HG03378 (cell line): ENCODE data around the gene XPO5.
"Not testable (repeated sequence)": the region's sequence is repeated elsewhere in the genome, so short reads cannot be mapped to it uniquely, and the experiment has no call there.

Experiments used
- ATAC-seq: cut with Tn5 transposase; IDR thresholded peaks from one replicate; pipeline ENCODE4 v1.9.1; 2021; ENCODE audit warnings: mild to moderate bottlenecking, moderate library complexity; ENCODE audit not compliant: unreplicated experiment

The XPO5 gene

DNA sequence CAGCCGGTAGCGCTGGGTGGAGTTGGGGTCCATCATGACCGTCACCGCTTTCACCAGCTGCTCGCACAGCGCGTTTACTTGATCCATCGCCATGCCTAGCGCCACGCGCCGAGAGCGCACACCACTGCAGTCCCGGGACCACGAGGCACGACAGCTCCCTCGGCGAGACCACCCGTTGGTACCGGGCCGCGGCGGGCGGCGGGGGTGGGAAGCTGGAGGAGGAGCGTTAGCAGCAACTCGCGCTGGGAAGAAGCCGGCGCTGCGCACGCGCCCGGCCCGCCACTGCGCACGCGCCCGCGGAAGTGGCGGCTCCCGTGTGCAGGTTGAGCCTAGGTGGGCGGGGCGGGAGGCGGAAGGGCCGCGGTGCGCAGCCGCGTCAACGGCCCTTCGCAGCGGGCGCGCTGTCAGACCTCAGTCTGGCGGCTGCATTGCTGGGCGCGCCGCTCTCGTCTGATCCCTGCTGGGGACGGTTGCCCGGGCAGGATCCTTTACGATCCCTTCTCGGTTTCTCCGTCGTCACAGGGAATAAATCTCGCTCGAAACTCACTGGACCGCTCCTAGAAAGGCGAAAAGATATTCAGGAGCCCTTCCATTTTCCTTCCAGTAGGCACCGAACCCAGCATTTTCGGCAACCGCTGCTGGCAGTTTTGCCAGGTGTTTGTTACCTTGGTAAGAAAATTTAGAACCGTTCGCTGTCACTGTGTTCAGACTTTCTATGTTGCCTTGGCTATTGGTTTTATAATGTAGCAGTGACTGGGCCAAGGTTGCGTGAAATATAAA, at the start of gene XPO5, which contains the start of gene POLH:
Gene XPO5 (minus strand): TSS at position 267 of the 780 bp plus-strand sequence. CDS start 174 bp downstream, at position 93.
Gene POLH (plus strand): TSS at position 414 of the 780 bp plus-strand sequence. CDS start 6,135 bp downstream, outside the sequence.
- ATAC-seq: peak; percentile 61

DNA sequence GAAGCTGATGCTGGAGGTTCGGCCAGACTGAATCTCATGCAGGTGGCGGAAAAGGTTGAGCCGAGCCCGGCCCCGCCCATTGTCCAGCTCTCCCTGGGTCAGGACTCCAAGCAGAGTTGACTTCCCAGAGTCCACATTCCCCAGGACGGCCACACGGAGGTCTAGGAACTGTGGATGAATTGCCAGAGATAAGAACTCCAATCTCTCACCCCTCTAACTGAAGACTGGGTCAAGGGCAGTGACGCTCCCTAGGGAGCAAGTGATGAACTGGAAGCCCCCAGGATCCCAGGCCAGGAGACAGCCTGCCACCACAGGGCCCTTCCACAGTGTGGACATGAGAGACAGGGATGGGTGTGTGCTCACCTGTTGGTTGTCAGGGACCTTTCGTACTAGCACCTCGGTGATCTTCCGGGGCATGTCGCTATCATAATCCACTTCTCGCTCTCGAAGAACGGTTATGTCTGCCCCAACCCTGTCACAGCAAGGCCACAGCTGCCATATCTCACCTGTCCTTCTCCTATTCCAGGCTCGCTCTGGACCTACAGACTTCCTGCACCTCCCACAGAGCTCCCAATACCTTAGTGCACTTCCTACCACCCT, 49.7 kb upstream of the XPO5 start:
- ATAC-seq: no peak

DNA sequence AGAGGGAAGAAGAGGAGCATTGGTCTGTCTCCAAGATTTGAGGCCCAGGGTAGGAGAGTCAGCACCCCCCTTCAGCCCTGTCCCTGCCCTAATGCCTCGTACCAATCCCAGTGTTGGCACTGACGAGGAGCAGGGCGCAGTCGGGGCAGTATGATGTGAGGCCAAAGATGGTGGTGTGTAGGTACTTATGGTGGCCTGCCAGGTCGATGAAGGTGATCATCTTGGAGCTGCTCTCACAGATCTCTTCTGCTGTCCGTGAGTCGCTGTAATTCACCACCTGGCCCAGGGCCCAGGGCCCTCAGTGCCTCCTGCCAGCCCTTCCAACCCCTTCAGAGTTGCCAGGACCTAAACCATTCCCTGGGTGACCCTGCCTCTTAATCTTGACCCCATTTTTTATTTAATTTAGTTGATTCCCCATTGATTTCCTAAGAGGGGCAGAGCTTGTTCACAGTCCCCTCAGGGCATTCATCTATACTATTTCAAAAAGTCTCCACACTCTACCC, 49.0 kb upstream of the XPO5 start:
- ATAC-seq: no peak

DNA sequence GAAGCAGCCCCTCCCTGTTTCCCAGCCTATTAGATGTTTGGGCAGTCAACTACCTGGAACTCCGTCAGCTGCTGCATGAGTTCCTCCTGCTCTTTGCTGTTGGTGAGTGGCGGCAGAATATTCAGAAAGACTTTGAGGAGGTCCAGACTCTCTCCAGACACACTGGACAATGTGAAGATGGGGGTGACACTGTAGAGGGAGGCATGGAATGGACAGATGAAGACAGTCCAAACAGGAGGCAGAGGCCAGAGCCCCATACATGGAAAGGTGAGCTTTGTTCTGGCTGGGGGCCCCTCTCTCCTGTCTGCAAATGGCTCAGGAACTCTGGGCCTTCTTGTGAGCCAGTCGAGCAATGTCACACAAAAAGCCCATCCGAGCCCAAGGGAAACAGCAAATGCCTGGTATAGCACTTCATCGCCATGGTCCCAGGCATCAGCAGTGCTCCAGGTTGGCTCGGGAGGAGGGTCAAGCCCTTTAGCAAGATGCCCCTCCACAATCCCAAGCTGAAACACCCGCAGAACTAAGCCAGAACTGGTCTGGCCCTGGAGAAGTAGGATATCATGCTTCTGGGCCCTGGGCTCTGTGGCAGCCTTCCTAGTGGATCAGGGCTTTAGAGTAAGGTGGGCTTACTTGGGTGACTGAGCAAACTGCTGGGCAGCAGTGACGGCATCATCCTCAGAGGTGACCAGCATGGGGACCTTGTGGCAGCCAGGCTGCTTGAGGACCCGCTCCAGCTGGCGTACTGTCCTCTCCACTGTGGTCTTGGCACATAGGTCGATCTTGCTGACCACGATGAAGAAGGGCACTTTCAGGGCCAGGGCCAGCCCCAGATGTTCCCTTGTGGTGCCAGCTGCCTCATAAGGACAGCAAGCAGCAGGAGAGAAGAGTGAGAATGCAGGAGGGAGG, 48.3 kb upstream of the XPO5 start:
- ATAC-seq: no peak

DNA sequence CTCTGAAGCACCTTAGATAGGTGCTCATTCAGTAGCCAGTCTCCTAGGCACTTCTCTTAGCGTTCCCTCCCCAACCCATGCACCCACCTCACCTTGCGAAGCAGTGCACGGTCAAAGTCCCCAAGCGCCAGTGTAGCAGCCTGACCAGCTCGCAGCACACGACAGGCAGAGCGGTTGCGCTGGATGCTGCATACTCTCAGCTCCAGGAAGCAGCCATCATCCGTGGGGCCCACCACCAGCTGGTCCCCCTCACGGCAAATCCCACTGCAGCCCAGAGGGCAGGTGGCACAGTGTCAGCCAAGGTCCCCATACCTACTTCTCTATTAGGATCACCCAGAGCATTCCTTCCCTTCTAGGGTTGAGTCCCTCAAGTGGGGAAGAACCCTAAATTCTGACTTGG, 46.7 kb upstream of the XPO5 start:
- ATAC-seq: no peak

DNA sequence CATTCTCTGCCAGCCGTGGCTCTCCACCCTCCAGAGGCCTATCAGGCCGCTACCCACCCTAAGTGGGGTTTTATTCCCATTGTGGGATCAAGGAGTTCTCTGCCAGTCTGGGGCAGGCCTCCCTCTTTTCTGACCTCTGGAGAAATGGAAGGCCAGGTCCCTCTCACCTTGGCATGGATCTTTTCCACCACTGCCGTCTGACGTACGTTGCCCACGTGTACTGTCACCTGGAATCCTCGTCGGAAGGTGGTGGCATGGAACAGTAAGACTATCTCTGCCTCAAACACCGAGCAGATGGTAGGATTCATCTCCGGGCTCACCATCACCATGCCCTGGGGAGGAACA, 46.0 kb upstream of the XPO5 start:
- no peak for ATAC-seq

DNA sequence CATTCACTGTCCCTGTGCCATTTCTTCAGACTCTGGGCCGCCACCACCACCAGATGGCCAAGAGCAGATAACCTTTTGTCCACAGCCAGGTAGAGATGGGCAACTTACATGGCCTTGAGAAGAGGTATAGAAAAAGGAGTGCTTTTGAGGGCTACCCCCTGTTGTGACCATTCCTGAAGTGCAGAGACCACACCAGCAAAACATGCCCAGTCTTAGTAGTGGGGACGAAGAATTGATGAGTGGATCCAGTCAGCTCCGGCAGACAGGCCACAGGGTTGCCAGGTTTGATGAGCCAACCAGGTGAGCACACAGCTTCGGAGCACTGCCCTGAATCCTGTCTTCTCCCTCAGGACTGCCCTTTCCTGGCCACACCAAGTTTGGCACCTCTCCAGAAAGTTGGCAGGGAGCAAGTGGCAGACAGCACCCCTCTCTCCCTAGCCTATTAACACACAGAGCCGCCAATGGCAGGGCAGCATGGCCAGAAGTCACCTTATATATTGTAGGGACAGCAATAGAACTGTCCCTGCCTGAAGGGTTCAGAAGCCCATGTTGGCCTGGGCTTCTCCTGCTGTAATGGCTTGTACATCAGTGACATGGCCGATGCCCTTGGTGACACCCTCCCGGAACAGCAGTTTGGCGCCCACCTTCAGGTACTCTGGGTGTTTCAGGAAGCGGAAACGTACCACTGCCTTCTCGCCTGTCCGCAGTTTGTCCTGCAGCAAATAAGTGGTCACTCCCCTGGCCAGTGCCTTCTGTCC, 45.4 kb upstream of the XPO5 start:
- no peak for ATAC-seq

DNA sequence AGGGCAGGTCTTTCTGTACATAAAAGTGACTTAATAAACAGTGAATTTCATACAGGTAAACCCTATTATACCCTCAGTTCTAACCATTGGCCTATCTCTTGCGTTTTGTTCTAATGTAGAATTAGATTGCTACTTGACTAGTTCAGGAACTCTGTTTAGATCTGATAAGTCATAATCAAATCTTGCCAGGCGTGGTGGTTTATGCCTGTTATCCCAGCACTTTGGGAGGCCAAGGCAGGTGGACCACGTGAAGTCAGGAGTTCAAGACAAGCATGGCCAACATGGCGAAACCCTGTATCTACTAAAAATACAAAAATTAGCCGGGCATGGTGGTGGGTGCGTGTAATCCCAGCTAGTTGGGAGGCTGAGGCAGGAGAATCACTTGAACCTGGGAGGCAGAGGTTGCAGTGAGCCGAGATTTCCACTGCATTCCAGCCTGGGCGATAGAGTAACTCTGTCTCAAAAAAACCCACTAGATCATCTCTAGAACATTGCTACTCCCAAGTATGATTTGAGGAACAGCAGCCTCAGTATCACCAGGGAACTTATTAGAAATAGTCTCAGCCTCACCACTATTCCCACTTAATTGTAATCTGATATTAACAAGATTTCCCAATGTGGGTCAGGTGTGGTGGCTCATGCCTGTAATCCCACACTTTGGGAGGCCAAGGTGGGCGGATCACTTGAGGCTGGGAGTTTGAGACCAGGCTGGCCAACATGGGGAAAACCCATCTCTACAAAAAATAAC, 41.1 kb upstream of the XPO5 start:
- no peak for ATAC-seq

DNA sequence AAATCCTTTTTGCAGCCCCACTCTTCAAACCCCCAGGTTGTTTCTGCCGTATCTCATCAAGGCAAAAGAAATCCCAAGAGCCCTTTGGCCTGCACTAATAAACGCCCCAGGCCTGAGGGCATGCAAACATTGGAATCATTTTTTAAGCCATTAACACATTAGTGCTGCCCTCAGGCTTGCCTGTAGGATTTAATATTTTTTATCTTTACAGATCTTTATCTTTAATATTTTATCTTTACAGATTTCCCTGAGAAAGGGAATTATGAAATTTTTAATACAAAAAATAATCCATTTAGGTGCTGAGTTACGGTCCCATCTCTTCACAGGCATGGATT, 38.5 kb upstream of the XPO5 start:
- no peak for ATAC-seq

DNA sequence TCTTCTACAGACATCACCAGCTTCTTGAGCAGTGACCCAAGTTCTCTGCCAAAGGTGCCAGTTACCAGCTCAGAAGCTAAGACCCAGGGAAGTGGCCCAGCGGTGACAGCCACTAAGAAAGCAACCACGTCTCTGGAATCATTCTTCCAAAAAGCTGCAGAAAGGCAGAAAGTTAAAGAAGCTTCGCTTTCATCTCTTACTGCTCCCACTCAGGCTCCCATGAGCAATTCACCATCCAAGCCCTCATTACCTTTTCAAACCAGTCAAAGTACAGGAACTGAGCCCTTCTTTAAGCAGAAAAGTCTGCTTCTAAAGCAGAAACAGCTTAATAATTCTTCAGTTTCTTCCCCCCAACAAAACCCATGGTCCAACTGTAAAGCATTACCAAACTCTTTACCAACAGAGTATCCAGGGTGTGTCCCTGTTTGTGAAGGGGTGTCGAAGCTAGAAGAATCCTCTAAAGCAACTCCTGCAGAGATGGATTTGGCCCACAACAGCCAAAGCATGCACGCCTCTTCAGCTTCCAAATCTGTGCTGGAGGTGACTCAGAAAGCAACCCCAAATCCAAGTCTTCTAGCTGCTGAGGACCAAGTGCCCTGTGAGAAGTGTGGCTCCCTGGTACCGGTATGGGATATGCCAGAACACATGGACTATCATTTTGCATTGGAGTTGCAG, 38.0 kb upstream of the XPO5 start:
- ATAC-seq: no peak

DNA sequence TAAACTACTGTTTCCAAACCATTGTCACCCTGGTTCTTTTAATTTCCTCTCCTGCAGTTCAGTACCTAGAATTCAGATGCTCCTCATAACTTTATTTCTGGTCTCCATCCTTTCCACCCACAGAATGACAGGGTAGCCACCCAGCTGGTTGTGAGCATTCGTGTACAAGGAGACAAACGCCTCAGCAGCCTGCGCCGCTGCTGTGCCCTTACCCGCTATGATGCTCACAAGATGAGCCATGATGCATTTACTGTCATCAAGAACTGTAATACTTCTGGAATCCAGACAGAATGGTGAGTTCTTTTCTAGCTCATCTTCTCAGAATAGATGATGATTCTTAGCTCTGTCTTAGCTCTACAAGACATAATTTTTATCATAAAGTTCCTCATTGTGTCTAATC, 34.6 kb upstream of the XPO5 start:
- no peak for ATAC-seq

DNA sequence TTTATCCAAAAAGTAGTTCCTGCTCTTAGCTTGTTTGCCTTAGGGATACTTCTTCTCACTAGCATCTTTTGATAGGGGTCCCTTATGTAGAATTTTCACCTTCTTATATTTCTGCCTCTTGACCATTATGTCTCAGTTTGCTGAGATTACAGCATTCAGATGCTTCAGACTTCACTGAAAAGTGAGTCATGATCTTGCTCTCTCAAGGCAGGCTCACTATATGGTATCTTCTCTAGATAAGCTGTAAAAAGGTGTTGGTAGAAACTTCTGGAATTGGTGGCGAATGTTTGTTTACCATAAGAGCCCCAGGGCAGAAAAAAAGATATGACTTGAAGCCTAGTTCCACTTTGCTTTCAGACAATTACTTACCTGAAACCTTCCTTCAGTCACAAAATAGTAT, 33.6 kb upstream of the XPO5 start:
- no peak for ATAC-seq

DNA sequence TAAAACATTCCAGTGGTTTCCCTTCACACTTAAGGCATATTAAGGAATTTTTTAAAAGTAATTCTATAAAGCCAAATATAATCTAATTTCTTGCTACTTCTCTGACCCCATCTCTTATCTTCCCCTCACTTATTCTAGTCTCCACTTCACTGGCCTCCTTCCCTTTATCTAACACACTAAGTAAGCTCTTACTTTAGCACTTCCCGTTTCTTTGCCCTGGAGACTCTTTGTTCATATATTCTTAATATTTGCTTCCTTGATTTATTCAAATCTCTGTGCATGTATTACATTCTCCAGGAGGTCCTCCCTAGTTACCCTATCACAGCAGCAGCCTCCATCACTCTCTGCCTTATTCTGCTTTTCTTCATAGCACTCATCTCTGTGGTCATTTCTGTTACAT, 33.0 kb upstream of the XPO5 start:
- ATAC-seq: no peak

DNA sequence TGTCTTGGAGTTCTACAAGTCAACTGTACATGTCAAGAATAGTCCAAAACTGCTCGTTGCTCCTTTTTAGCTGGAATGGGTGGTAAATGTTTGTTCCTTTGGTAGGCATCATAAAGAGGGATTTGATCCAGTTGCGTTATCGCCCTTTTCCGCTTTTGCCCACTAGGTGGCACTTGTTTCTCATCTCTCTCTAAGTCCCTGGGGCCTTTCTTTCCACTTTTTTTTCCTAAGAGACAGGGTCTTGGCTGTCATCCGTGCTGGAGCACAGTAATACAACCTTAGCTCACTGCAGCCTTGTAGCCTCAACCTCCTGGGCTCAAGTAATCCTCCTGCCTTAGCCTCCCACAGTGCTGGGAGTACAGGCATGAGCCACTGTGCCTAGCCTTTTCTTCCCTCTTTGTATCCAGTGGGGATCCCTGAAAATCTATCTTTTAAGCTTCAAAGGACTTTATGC, 32.5 kb upstream of the XPO5 start:
- ATAC-seq: no peak

DNA sequence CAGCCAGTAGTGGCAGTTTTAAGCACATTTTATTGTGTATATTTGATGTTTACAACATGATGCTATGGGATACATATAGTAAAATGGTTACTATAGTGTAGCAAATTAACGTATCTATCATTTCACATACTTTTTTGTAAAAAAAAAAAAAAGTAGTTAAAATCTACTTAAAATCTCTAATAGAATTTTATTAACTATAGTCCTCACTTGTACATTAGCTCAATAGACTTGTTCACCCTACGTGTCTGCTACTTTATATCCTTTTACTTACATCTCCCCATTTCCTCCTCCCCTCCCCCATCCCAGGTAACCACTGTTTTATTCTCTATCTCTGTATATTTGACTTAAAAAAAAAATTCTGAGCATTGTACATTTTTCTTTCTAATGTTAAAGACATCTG, 30.2 kb upstream of the XPO5 start:
- no peak for ATAC-seq

DNA sequence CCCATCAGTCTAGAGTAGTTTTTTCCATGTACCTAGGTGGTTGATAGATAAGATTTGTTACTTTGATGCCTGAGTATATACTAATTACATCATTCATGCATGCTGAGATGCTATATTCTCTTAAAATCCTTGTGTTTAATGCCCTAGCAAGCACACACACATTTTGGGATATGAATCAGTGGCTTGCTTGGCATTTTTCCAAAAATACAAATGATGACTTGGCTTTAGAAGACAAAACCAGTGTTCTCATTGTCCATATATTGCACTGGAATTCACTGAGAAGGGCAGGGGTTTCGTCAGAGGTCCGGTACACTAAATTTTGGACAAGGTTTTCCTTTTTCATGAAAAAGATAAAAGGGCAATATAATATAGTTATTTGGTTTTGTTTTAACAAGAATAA, 28.3 kb upstream of the XPO5 start:
- no peak for ATAC-seq

DNA sequence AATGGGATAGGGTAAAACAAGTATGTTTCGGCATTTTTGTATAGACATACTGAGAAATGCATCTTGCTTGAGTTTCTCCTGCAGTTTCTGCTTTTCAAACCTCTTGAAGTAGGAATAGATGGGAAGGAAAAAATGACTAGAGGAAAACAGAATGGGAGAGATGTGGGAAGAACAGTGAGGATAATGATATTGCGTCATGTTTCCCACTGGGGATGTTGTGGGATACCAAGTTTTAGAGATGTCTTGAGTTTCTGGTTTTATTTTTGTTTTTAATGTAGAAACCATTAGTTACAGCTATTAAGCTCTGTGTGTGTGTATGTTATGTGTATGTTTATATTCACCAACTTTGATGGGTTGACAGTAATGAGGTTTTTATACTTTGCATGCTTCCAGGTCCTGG, 24.8 kb upstream of the XPO5 start:
- ATAC-seq: no peak

DNA sequence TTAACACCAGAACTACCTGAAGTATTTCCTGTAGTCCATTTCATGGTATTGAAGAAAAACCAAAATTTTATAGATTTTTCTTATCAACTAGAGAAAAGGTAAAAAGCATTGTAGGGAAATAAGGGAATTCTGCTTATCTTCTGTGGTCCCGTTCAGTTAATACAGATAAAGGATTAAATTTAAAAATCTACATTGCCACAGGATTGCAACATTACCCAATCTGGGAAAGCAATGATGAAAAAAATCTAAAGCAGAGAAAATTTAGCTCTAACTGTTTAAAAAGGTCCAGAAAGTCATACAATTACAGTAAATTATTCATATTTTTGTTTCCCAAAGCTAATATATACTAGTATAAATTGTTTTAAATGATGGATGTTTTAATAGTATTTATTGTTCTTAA, 18.1 kb upstream of the XPO5 start:
- no peak for ATAC-seq

DNA sequence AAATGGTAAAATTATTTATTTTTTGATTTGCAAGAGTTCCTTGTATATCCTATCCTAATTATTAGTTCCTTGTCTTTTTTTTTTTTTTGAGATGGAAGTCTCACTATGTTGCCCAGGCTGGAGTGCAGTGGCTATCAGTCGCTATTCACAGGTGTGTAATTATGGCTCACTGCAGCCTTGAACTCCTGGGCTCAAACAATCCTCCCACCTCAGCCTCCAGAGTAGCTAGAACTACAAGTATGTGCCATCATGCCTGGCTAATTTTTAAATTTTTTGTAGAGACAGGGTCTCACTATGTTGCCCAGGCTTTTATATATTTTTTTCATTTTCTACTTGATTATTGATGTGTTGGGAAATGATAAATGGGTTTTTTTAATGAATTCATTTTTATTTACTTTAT, 13.7 kb upstream of the XPO5 start:
- not testable (repeated sequence) for ATAC-seq

DNA sequence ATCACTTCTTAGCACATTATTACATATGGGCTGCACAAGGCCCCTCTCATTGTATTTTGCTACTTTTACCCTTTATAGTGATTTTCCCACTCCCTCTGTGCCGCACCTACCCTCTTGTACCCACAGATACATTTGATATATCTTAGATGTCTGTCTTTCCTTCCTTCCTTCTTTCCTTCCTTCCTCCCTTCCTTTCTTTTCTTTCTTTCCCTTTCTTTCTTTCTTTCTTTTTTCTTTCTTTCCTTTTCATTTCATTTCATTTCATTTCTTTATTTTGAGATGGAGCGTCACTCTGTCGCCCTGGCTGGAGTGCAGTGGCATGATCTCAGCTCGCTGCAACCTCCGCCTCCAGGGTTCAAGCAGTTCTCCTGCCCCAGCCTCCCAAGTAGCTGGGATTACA, 12.4 kb upstream of the XPO5 start:
- no peak for ATAC-seq
